SKM-1 treated with dmso at 0.1 percent for 144 hours (cell line): ENCODE results near the gene NTSR2.
"Not testable (repeated sequence)": the region's sequence is repeated elsewhere in the genome, so short reads cannot be mapped to it uniquely, and the experiment has no call there.

Experiments used
- DNase-seq: peaks from one replicate; lab custom pipeline; 2025; ENCODE audit not compliant: unreplicated experiment; lab: John Stamatoyannopoulos, UW

Gene NTSR2

GRCh38 chr2:11680182-11680900, 10.3 kb upstream of the NTSR2 start:
- DNase-seq = no peak

GRCh38 chr2:11679486-11680181, 9.6 kb upstream of the NTSR2 start:
- no peak for DNase-seq

GRCh38 chr2:11679016-11679415, 9.0 kb upstream of the NTSR2 start:
- DNase-seq = no peak

- no peak for DNase-seq
Observed at GRCh38 chr2:11678306-11678960, 8.4 kb upstream of the NTSR2 start.

DNA sequence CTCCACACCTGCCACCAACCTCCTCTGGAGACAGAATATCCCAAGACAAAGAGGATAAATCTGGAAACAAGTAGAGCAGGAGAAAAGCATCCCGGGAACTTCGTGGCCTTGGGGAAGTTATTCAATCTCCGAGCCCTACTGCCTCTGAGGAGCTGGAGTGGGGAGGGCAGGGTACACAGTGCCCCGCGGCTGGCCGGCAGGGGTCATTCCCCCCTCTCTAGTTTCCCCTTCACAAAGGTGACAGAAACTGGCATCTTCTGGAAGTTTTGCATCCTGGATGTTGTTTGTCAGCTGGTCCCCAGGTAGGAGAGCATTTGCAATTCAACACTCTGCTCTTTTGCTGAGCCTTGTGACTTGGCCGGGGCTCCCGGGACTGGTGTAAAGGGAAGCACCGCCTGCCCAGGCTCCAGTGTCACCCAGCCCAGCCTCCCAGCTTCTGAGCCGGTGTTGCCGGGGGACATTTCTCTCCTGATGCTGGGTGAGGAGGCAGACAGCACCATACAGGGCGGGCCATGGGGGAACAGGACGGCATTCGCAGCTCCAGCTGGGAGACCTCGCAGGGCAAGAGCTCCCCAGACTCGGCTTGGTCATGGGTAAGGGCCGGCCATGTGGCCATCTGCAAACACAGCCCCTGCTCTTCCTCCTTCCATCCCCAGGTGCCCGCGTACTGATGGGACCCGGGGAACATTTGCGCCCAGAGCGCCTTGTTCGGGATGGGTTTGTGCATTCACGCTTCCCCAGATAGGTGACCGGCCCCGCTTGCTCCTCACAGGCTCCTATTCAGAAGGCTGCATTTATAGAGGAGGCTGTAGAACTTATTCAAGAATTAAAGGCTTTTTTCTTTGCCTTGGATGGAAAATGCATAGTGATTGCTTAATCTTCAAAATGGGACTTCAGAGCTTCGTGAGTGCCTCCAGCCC, 7.4 kb upstream of the NTSR2 start:
- no peak for DNase-seq

DNA sequence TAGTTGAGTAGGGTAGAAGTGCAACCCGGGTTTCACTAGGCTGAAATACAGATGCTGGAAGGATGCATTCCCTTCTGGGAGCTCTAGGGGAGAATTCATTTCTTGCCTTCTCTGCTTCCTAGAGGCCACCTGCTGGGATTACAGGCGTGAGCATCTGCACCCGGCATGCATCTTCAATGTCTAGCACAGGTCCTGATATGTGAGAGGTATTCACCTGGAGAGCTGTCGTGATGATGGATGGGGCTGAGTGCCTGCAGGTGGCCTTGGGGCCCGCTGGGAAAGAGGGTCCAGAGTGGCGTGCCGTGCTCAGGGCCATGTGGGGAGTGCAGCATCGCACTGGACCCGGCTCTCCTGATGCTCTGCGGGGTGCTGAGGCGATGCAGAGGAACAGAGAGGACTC, 6.6 kb upstream of the NTSR2 start:
- no peak for DNase-seq

GRCh38 chr2:11675423-11676112, 5.6 kb upstream of the NTSR2 start:
- DNase-seq = no peak

DNA sequence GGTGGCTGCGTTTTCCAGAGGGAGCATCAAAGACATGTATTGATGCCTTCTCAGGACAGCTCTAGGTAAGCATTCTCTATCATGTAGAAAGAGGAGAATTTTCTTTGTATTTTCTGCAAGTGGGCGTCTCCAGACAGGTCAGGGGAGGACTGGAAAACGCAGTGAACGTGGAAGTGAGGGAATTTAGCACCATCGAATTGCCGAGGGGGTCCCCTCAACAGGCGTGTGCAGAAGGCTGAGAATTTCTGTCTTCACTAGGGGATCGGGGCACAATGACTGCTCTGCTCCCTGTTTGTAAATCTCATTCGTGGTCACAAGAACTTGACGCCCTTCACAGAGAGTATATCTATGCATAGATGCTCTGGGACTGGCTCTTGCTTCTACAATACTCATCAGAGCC, 5.0 kb upstream of the NTSR2 start:
- no peak for DNase-seq

GRCh38 chr2:11672407-11672806, 2.4 kb upstream of the NTSR2 start:
- DNase-seq = no peak

GRCh38 chr2:11667866-11668637, 1.9 kb downstream of the NTSR2 start:
- no peak for DNase-seq

GRCh38 chr2:11667194-11667593, 2.8 kb downstream of the NTSR2 start:
- DNase-seq = no peak

- DNase-seq = no peak
Observed at GRCh38 chr2:11665510-11666362, 4.3 kb downstream of the NTSR2 start.

DNA sequence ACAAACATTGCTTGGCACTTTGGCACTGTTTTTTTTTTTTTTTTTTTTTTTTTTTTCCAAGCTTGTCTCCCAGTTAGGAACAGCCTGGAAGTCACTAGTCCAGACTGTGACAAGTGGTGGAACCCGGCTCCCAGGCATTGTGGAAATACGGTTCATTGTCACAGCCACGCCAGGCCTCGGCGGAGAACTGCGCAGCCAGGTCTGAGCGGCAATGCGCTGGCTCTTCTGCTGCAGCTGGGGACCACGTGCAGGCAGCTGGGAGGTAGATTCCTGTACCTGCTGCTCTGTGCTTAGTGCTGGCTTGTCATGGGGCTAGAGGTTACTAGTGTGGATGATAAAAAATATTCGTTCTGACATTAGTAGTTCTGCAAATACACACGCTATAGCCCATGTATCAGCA, 5.0 kb downstream of the NTSR2 start:
- DNase-seq = no peak

DNA sequence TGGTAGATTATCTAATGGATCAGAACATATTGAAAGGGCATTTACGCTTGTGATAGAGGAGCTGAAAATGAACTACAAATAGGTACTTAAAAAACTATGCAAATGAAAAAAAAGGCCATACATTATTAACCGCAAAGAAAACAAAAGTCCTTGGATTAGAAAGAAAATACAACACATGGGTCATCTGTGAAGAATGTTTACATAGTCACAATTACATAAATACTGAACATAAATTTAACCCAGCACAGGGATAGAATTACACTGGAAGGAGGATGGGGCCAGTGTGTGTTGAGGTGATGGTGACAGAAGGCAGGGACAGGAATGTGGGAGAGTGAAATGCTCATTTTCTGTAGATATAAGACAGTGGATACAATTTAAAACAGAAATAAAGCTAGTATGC, 6.6 kb downstream of the NTSR2 start:
- DNase-seq = no peak

DNA sequence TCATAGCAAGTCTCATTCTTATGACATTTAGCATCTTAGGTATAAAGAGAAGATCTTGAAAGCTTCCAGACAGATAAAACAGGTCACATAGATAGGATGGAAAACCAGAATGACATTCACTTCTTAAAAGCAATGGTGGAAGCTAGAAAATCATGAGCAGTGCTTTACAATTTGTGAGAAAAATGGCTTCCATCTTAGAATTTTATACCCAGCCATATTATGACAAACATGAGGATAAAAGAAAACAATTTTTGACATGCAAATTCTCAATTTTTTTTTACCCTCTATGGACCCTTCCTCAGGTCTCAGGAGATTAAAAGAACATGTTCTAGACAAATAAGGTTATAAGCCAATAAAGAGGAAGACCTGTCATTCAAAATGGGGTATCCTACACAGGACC, 7.1 kb downstream of the NTSR2 start:
- DNase-seq = no peak

GRCh38 chr2:11661891-11662435, 8.0 kb downstream of the NTSR2 start:
- DNase-seq = no peak

DNA sequence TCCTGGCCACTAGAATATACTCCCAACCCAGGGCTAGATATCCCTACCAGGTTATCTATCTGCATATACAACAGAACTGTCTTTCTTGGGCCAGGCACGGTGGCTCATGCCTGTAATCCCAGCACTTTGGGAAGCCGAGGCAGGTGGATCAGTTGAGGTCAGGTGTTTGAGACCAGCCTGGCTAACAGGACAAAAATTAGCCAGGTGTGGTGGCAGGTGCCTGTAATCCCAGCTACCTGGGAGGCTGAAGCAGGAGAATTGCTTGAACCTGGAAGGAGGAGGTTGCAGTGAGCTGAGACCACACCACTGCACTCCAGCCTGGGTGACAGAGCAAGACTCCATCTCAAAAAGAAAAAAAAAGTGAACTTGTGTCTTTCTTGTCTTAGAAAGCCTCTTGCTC, 9.6 kb downstream of the NTSR2 start:
- DNase-seq = not testable (repeated sequence)

DNA sequence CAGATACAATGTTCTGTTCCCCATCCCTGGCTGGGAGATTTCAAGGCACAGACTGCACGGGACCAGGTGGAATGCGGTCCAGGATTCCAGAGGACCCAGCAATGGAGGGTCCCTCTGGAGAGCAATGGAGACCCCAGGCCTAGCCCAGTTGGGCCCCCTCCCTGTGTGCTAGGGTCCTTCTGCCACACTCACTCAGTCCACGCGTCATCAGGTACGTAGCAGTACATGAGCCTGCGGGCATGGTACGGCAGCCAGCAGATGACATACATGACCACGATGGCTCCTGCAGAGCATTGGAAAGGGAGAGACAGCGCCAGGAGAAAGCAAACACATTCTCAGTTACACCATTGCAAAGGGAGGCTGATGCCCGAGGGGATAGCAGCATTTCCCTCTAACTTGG, 10.1 kb downstream of the NTSR2 start:
- no peak for DNase-seq

- no peak for DNase-seq
Observed at GRCh38 chr2:11659115-11659475, 10.9 kb downstream of the NTSR2 start.
